T47D (cell line): ENCODE results near the gene TTC7B.

Experiments
- DNase-seq, 2 experiments: peaks; one replicate each; pipeline versions ENCODE4 v3.0.0 to v3.0.0-alpha.2; 2011 to 2012; ENCODE audit warnings: low read depth in 1 of 2, low spot score in 1 of 2
- JUND ChIP-seq: IDR thresholded peaks from 2 replicates; pipeline ENCODE4 v1.6.1; 2012; ENCODE audit warnings: low read depth
- in situ Hi-C: cut with HindIII; loops from 2 replicates; pipeline ENCODE4 v1.10.0; 2016; ENCODE audit warnings: low sequenced_read_pairs, low pct_unique_long_range_greater_than_20kb

TTC7B gene

DNA sequence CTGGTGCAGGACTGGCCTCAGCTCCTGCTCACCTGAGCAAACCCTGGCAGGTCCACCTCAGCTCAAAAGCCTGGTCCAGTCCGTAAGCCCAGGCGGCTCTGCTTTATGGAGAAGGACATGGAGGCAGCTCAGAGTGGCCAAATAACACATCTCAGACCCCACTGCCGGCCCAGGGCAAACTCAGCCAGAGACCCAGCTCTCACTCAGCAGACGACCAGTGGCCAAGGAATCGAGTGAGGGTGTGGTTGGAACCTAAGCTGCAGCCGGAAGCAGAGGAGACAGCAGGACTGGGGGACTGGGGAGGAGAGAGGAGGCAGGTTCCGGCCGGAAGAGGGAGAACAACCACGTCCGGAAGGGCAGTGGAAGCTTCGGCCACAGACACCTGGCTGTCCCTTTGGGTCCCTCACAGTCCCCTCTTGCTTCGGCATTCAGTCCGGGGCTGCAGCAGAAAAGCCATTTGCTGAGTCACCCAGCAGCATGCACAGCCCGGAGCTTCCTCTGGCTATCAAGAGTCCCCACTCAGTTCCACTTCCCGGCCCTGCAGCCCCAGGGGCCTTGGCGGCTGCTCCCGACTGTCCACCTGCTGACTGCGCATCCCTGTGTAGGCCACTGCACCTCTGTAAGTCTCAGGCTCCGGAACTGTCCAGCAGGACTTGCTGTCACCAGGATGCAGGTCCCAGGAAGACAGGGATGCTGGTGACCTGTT lies 315.4 kb downstream of the TTC7B start:
- no peak for TF ChIP-seq JUND

GRCh38 chr14:90499908-90500664 lies 316.1 kb downstream of the TTC7B start:
- no peak for DNase-seq
- in situ Hi-C loops, result no loop called here

More for the DNA sequence above, 315.4 kb downstream of the TTC7B start:
- DNase-seq, result peak in 1 of 2 experiments; percentile 44
- in situ Hi-C loops, result no loop called here

GRCh38 chr14:90499121-90499520 lies 317.1 kb downstream of the TTC7B start:
- DNase-seq, result no peak
- in situ Hi-C loops, result no loop called here
- TF ChIP-seq JUND, result no peak

More at GRCh38 chr14:90499908-90500664, 316.1 kb downstream of the TTC7B start:
- no peak for TF ChIP-seq JUND

GRCh38 chr14:90498198-90498597 lies 318.0 kb downstream of the TTC7B start:
- TF ChIP-seq JUND, result no peak
- DNase-seq, result no peak
- in situ Hi-C loops, result no loop called here

DNA sequence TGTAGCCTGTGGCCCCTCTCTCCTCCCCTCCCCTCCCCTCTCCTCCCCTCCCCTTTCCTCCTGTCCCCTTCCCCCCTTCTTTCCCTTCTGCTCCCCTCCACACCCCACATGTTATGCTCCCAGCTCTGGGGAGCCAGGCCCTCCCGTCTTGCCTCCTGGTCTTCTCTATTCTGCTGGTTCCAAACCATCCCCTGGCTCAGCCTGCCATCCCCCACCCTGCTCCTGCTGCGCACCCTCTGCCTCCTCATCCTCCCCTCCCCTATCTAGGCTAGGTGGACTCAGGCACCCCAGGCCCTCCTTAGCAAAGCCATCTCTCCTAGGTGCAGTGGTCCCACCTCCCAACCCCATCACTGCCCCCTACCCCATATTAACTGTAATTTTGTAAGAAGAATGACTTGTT lies 319.9 kb downstream of the TTC7B start:
- no peak for DNase-seq
- TF ChIP-seq JUND, result no peak

GRCh38 chr14:90495357-90496276 lies 320.6 kb downstream of the TTC7B start:
- TF ChIP-seq JUND, result no peak
- DNase-seq, result peak; percentile 90 to 92

More for the DNA sequence above, 319.9 kb downstream of the TTC7B start:
- in situ Hi-C loops, result no loop called here

DNA sequence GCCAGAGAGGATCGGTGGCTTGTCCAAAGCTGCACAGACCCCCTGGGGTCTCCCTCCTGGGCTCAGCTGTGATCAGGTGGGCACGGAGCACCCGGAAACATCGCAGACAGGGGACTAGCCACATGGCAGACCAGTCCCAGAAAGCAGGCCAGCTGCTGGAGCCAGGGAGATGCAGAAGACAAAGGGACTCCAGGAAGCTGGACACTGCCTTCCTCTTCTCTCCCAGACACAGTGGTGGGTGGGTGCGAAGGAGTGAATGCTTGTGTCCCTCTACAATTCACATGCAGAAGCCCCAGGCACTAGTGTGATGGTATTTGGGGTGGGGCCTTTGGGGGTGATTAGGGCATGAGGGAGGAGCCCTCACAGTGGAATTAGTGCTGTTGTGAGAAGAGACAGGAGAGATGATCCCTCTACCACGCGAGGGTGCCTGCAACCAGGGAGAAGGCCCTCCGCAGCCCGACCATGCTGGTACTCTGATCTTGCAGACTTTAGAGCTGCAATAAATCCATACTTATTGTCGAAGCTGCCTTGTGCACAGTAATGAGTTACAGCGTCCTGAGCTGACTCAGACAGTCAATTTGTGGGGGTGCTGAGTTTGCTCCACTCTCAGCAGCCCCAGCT lies 324.2 kb downstream of the TTC7B start:
- in situ Hi-C loops, result no loop called here
- TF ChIP-seq JUND, result no peak
- DNase-seq, result no peak

More at GRCh38 chr14:90495357-90496276, 320.6 kb downstream of the TTC7B start:
- in situ Hi-C loops, result no loop called here

DNA sequence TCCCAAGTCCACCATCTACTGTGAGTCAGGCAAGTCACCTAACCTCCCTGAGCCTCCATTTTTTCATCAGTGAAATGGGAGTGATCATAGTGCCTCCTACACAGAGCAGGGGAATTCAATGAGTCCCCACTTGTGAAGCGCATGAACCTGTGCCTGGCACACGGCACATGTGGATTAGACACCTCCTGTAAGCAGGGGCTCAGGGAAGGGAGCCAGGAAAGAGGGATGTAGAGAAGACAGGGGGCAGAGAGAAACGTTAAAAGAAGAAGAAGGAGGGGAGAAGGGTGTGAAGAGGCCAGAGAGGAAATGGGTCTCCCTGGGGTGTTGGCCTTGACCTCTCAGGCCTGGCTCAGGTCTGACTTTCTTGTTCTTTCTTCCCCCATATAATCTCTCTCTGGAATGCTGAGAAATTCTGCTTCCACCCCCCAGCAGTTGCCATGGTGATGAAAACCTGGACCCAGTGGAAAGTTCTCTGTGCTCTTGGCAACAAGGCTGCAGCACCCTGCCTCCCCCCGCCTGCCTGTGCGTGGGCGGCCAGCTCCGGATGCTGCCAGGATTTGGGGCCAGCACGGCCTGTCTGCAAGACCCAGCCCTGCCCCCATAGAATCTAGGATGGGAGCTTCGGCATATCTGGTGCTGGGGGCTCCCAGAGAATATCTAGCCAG lies 324.9 kb downstream of the TTC7B start:
- TF ChIP-seq JUND, result no peak
- no peak for DNase-seq
- in situ Hi-C loops, result no loop called here

DNA sequence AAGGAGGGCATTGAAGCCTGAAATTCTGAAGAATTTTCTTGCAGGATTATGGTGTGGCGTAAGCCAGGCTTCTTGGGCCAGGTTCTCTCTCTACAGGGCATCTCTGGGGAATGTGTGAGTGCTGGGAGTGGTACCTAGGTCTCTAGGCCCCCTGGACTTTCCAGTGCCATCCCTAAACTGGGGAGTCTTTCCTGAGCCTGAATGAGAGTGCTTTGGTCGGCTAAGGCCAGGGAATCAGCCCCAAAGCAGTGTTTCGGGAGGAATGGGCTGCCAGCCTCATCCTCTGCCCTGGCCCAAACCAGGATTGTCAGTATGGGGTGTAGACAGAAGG lies 325.5 kb downstream of the TTC7B start:
- in situ Hi-C loops, result no loop called here
- DNase-seq, result no peak
- no peak for TF ChIP-seq JUND

GRCh38 chr14:90489916-90490719 lies 326.1 kb downstream of the TTC7B start:
- TF ChIP-seq JUND, result no peak
- in situ Hi-C loops, result no loop called here
- no peak for DNase-seq

- in situ Hi-C loops, result no loop called here
- no peak for DNase-seq
- no peak for TF ChIP-seq JUND
Observed at GRCh38 chr14:90489306-90489705, 326.9 kb downstream of the TTC7B start.

GRCh38 chr14:90488256-90488655 lies 328.0 kb downstream of the TTC7B start:
- TF ChIP-seq JUND, result no peak
- DNase-seq, result no peak
- in situ Hi-C loops, result no loop called here
